Panc1 (cell line): ENCODE data around the gene PPTC7. TPM values are rescaled to one million over a fixed set of nuclear protein-coding genes. Genes with fewer than 3 reads are reported as not detected.
"Not testable (repeated sequence)": the region's sequence is repeated elsewhere in the genome, so short reads cannot be mapped to it uniquely, and the experiment has no call there.

Experiments
- ATAC-seq: fragments of 200-7000 bp; cut with Tn5 transposase; 2 replicates; pipeline ENCODE4 v1.9.1; 2020; ENCODE audit warnings: mild to moderate bottlenecking, moderate library complexity
- BruUV-seq: library from RNA; stranded (reverse); fragments of 400-500 nt; replicated peaks from 2 replicates; lab custom pipeline; 2021; lab: Mats Ljungman, UMichigan
- CTCF ChIA-PET: fragments of 300-600 bp; sonication (Branson Sonifier 250); formaldehyde crosslinking; loops from one replicate; lab custom pipeline; 2022; ENCODE audit warnings: antibody characterized with exemption; lab: Charles Lee
- POLR2A ChIA-PET: fragments of 300-600 bp; sonication (Branson Sonifier 250); formaldehyde crosslinking; loops from one replicate; lab custom pipeline; 2022; ENCODE audit warnings: antibody characterized with exemption; lab: Charles Lee
- DNase-seq: peaks from one replicate; pipeline ENCODE4 v3.0.0-alpha.2; 2010; ENCODE audit warnings: low read depth, low spot score
- H3K27ac ChIP-seq: 2 replicates; pipeline ENCODE4 v1.5.1; 2011; ENCODE audit warnings: mild to moderate bottlenecking, low read length, inconsistent platforms
- H3K27me3 ChIP-seq: fragments of 200-500 bp; sonication (Bioruptor generic); 2 replicates; pipeline ENCODE4 v1.6.0; 2014; ENCODE audit warnings: low read length, inconsistent platforms; ENCODE audit not compliant: control insufficient read depth, insufficient read depth
- H3K36me3 ChIP-seq: fragments of 200-500 bp; sonication (Bioruptor generic); 2 replicates; pipeline ENCODE4 v1.5.1; 2014; ENCODE audit warnings: inconsistent platforms, mild to moderate bottlenecking, low read length, moderate library complexity; ENCODE audit not compliant: control insufficient read depth, insufficient read depth
- H3K4me1 ChIP-seq: 2 replicates; pipeline ENCODE4 v1.5.1; 2011; ENCODE audit warnings: inconsistent platforms, mild to moderate bottlenecking, low read length, moderate library complexity; ENCODE audit not compliant: control insufficient read depth, insufficient read depth
- H3K4me3 ChIP-seq, 2 experiments: 2 replicates each; pipeline ENCODE4 v1.5.1; 2011 to 2012; ENCODE audit warnings: low read depth in 2 of 2, low read length in 2 of 2, mild to moderate bottlenecking in 2 of 2, inconsistent platforms in 1 of 2, moderate library complexity in 1 of 2
- H3K9me3 ChIP-seq: fragments of 200-500 bp; sonication (Bioruptor generic); 2 replicates; pipeline ENCODE4 v1.5.1; 2014; ENCODE audit warnings: low read depth, mild to moderate bottlenecking, inconsistent platforms, low read length, moderate library complexity; ENCODE audit not compliant: control insufficient read depth, insufficient read depth
- POLR2AphosphoS5 ChIP-seq: IDR thresholded peaks from 2 replicates; pipeline ENCODE4 v1.6.1; 2012; ENCODE audit warnings: mild to moderate bottlenecking, low read depth, low read length, moderate library complexity
- SIN3A ChIP-seq: IDR thresholded peaks from 2 replicates; pipeline ENCODE4 v1.6.1; 2012; ENCODE audit warnings: low read depth, mild to moderate bottlenecking, low read length, moderate library complexity, borderline replicate concordance; ENCODE audit not compliant: insufficient read depth
- TCF7L2 ChIP-seq: IDR thresholded peaks from 2 replicates; pipeline ENCODE4 v1.6.1; 2011; ENCODE audit warnings: mild to moderate bottlenecking, low read depth, low read length, inconsistent platforms
- in situ Hi-C: cut with HindIII; loops from 2 replicates; pipeline ENCODE4 v1.10.0; 2016; ENCODE audit warnings: low sequenced_read_pairs, low pct_unique_long_range_greater_than_20kb
- intact Hi-C: fragments of 100-400 bp; cut with micrococcal nuclease; formaldehyde crosslinking; loops from one replicate; pipeline ENCODE4 v1.10.0; 2022; ENCODE audit not compliant: unreplicated experiment
- total RNA-seq: library from RNA; stranded (reverse); gene quantifications from one replicate; pipeline ENCODE4 v1.2.1, GENCODE V29; 2021; ENCODE audit not compliant: unreplicated experiment
- TF ChIP-seq, protein P1 (sequence below), 2 experiments: IDR thresholded peaks; 2 replicates each; pipeline ENCODE4 v1.6.1; 2011 to 2012; ENCODE audit warnings: low read depth in 2 of 2, control low read depth in 1 of 2, low read length in 1 of 2, mild to moderate bottlenecking in 1 of 2, moderate library complexity in 1 of 2; ENCODE audit not compliant: insufficient read depth in 1 of 2
- TF ChIP-seq, protein P2 (sequence below): fragments of 450-650 bp; IDR thresholded peaks from 2 replicates; pipeline ENCODE4 v1.5.1; 2017; ENCODE audit warnings: mild to moderate bottlenecking

The PPTC7 gene
- total RNA-seq, 1 experiment from 2014 or later, result 18.4 TPM

GRCh38 chr12:110570798-110571197, 12.3 kb downstream of the PPTC7 start:
- ATAC-seq, CTCF ChIA-PET, POLR2A ChIA-PET, H3K27me3 ChIP-seq, BruUV-seq, in situ Hi-C loops, DNase-seq, H3K27ac ChIP-seq, H3K36me3 ChIP-seq, intact Hi-C loops, H3K4me3 ChIP-seq: not testable (repeated sequence)
- peaks cover 12% of the 10 kb centered on the region; the same call in 1 of the 2 replicates for H3K9me3 ChIP-seq
- H3K4me1 ChIP-seq, result peaks cover 17% of the 10 kb centered on the region

DNA sequence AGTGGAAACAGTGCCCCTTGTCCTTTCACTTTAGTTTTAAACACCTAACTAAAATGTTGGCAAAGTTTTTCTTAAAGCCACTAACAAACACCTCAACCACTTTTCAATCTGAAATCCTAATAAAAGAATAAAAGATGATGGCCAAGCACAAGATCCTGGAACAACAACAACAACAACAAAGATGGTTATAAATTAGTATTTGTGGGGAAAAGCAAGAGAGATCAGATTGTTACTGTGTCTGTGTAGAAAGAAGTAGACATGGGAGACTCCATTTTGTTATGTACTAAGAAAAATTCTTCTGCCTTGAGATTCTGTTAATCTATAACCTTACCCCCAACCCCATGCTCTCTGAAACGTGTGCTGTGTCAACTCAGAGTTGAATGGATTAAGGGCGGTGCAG, 13.3 kb downstream of the PPTC7 start:
- peaks cover 12% of the 10 kb centered on the region; the same call in 1 of the 2 replicates for H3K9me3 ChIP-seq
- CTCF ChIA-PET, BruUV-seq, DNase-seq, H3K27ac ChIP-seq, intact Hi-C loops, in situ Hi-C loops, H3K27me3 ChIP-seq, ATAC-seq, H3K36me3 ChIP-seq, H3K4me3 ChIP-seq, POLR2A ChIA-PET: not testable (repeated sequence)
- peaks cover 11% of the 10 kb centered on the region; the same call in 1 of the 2 replicates for H3K4me1 ChIP-seq

DNA sequence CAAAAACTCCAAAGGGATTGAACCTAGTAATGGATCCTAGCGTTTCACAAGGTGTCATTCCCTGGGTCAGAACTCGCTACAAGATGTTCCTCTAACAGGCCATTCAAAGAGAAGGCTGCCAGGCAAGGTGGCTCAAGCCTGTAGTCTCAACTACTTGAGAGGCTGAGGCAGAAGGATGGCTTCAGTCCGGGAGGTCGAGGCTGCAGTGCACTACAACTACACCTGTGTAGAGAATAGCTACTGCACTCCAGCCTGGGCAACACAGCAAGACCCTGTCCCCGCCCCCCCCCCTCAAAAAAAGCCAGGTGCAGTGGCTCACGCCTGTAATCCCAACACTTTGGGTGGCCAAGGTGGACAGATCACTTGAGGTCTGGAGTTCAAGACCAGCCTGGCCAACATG, 14.4 kb downstream of the PPTC7 start:
- TF ChIP-seq, protein P1, sequence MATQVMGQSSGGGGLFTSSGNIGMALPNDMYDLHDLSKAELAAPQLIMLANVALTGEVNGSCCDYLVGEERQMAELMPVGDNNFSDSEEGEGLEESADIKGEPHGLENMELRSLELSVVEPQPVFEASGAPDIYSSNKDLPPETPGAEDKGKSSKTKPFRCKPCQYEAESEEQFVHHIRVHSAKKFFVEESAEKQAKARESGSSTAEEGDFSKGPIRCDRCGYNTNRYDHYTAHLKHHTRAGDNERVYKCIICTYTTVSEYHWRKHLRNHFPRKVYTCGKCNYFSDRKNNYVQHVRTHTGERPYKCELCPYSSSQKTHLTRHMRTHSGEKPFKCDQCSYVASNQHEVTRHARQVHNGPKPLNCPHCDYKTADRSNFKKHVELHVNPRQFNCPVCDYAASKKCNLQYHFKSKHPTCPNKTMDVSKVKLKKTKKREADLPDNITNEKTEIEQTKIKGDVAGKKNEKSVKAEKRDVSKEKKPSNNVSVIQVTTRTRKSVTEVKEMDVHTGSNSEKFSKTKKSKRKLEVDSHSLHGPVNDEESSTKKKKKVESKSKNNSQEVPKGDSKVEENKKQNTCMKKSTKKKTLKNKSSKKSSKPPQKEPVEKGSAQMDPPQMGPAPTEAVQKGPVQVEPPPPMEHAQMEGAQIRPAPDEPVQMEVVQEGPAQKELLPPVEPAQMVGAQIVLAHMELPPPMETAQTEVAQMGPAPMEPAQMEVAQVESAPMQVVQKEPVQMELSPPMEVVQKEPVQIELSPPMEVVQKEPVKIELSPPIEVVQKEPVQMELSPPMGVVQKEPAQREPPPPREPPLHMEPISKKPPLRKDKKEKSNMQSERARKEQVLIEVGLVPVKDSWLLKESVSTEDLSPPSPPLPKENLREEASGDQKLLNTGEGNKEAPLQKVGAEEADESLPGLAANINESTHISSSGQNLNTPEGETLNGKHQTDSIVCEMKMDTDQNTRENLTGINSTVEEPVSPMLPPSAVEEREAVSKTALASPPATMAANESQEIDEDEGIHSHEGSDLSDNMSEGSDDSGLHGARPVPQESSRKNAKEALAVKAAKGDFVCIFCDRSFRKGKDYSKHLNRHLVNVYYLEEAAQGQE (IDR thresholded peaks at IDR 0.05; ENCODE audit: insufficient read depth in 1 of 2, low read depth in 2 of 2, low read length in 1 of 2), result no peak
- no peak for TF ChIP-seq SIN3A
- TF ChIP-seq, protein P2, sequence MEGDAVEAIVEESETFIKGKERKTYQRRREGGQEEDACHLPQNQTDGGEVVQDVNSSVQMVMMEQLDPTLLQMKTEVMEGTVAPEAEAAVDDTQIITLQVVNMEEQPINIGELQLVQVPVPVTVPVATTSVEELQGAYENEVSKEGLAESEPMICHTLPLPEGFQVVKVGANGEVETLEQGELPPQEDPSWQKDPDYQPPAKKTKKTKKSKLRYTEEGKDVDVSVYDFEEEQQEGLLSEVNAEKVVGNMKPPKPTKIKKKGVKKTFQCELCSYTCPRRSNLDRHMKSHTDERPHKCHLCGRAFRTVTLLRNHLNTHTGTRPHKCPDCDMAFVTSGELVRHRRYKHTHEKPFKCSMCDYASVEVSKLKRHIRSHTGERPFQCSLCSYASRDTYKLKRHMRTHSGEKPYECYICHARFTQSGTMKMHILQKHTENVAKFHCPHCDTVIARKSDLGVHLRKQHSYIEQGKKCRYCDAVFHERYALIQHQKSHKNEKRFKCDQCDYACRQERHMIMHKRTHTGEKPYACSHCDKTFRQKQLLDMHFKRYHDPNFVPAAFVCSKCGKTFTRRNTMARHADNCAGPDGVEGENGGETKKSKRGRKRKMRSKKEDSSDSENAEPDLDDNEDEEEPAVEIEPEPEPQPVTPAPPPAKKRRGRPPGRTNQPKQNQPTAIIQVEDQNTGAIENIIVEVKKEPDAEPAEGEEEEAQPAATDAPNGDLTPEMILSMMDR, result no peak
- TF ChIP-seq POLR2AphosphoS5, result no peak
- TF ChIP-seq TCF7L2, result no peak
- Histone ChIP-seq H3K27ac (no peak overlapping the region), H3K4me1 (peaks cover 18% of the 10 kb centered on the region; the same call in 1 of the 2 replicates), H3K27me3 (no peaks in the 10 kb centered on the region), H3K9me3 (peaks cover 12% of the 10 kb centered on the region; the same call in 1 of the 2 replicates), H3K36me3 (no peaks in the 10 kb centered on the region), H3K4me3 (no peak overlapping the region)
- no peak for ATAC-seq
- DNase-seq, result no peak
- in situ Hi-C loops, result no loop called here
- ChIA-PET CTCF (no interaction called here), POLR2A (no interaction called here)
- BruUV-seq, result no TSS peak
- intact Hi-C loops, result no loop called here
